Myocyte (in vitro differentiated cells): ENCODE measurements around the gene KLRF1. TPM values are rescaled to one million over a fixed set of nuclear protein-coding genes. Genes with fewer than 3 reads are reported as not detected.
"Not testable (repeated sequence)": the region's sequence is repeated elsewhere in the genome, so short reads cannot be mapped to it uniquely, and the experiment has no call there.

Source experiments
- DNase-seq: peaks from one replicate; pipeline ENCODE4 v3.0.0-alpha.2; 2012; ENCODE audit warnings: low read depth
- total RNA-seq: library from RNA; depleted of rRNA; stranded (reverse); fragments of >200 nt; gene quantifications from 2 replicates; pipeline ENCODE4 v1.2.3, GENCODE V29; 2014

The KLRF1 gene
- total RNA-seq, 1 donor from 2014 or later: not detected

DNA sequence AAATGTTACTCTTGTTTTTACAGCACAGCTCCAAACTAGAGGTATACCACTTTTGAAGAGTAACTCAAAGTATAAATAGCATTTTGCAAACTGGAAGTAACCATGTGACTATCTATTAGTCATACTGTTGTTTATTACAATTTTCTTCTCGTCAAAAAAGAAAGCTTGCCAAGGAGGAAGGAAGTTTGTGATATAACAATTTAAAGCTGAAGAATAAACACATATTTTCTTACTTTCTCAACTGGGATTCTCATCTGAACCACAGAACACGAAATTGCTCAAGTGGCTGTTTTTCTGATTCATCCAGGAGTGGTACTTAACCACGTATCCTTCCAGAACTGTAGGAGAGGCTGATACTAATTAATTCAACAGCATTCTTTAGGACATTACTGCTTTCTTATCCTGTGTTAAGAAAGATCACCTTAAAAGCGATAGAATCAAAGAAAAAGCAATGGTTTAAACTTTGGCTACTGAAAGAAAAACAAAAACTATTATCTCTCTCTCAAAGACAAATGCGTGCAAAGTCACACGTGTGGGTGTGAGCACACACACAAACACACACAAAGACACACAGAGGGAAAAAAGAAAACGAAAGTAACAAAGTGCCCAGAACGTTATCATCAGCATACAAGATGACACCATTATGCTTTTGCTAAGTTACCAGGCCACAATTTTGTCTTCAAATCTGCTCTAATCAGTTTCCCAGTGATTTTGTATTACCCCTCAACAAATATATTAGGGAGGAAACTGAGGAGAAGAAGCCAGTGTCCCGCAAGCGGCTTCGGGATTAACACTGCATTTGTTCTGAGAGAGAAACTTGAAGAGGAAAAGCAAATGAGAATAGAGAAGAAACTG is 42.3 kb downstream of the KLRF1 start, which contains the start of gene CLEC2B:
Gene CLEC2B (minus strand): TSS at position 48 of the 855 bp plus-strand sequence.
- peak; percentile 73 for DNase-seq

GRCh38 chr12:9870286-9870866 is 43.1 kb downstream of the KLRF1 start:
- DNase-seq: peak; percentile 50

GRCh38 chr12:9872162-9872561 is 44.9 kb downstream of the KLRF1 start:
- DNase-seq: no peak

DNA sequence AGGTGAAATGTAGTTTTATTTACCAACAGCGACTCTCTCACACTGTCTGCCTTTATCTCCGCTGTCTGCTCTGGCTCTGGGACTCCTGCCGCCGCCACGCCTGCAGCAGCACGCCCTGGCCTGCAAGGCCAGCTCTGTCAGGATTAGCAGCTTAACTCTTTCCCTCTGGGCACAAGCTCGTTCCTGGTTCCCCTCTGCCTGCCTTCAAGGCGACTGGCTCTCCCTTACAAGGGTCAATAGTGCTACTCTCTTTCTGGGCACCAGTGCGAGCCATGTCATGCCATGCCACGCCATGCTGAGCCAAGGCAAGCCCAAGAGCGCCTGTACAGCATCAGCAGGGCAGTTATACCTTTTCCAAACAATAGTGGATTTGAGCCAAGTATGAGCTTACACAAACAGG is 45.5 kb downstream of the KLRF1 start:
- DNase-seq: no peak

GRCh38 chr12:9876120-9876519 is 48.8 kb downstream of the KLRF1 start:
- DNase-seq: not testable (repeated sequence)

GRCh38 chr12:9880532-9881078 is 53.3 kb downstream of the KLRF1 start:
- no peak for DNase-seq

GRCh38 chr12:9881246-9881645 is 54.0 kb downstream of the KLRF1 start, which contains the start of gene KLRF2:
Gene KLRF2, plus strand, starts transcription at chr12:9881489. Its CDS starts 107 bp downstream, at chr12:9881596.
- no peak for DNase-seq

GRCh38 chr12:9881988-9882387 is 54.7 kb downstream of the KLRF1 start:
- no peak for DNase-seq

DNA sequence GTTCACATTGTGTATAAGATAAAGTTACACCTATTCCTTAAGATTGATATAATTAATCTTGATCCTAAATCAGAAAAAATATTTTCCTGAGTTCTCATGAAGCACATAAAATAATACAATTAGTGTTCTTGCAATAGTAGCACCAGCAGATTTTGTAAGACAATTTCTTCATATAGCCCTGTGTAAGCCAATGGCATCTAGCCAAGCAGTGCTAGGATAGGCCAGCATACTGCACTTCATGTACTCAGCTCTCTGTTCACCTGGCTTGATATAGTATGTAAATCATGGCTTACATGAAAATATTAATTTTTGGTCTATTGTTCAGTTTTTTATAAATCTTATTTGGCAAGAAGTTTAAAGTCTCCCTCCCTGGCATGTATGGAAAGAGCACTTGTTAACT is 55.9 kb downstream of the KLRF1 start:
- no peak for DNase-seq

- no peak for DNase-seq
These were observed 61.5 kb downstream of the KLRF1 start for GRCh38 chr12:9888665-9889273.

Other genes with a start within 250 kb of the KLRF1 start
- gene KLRB1, start 219.6 kb upstream of the KLRF1 start, total RNA-seq: not detected in 2 replicates
- gene CLEC2D, start 157.8 kb upstream of the KLRF1 start, total RNA-seq: 4.2 and 6.6 TPM in 2 replicates
- gene CLECL1, start 94.4 kb upstream of the KLRF1 start, total RNA-seq: not detected in 2 replicates
- not detected in 2 replicates for gene CD69, start 66.6 kb upstream of the KLRF1 start, total RNA-seq
- 8.9 and 15.2 TPM in 2 replicates for gene CLEC2B, start 41.9 kb downstream of the KLRF1 start, total RNA-seq
- gene KLRF2, start 54.0 kb downstream of the KLRF1 start, total RNA-seq: not detected in 2 replicates
- gene CLEC2A, start 104.9 kb downstream of the KLRF1 start, total RNA-seq: not detected in 2 replicates
- not detected in 2 replicates for gene CLEC12A, start 143.9 kb downstream of the KLRF1 start, total RNA-seq
- not detected in 2 replicates for gene CLEC1B, start 171.6 kb downstream of the KLRF1 start, total RNA-seq
- not detected in 2 replicates for gene CLEC12B, start 183.1 kb downstream of the KLRF1 start, total RNA-seq
- gene CLEC9A, start 203.2 kb downstream of the KLRF1 start, total RNA-seq: not detected in 2 replicates